Frontal cortex (tissue), 4 donors: Measurements from ENCODE around the gene SDHAF3. TPM values are rescaled to one million over a fixed set of nuclear protein-coding genes. Genes with fewer than 3 reads are reported as not detected.

Experiments used
- DNase-seq, 2 donors: peaks; one replicate each; pipeline ENCODE4 v3.0.0; 2012; ENCODE audit warnings: low spot score in 2 of 2
- FAIRE-seq: peaks from 2 replicates; lab custom pipeline; 2012; peaks lifted over from hg19 to GRCh38; lab: Jason Lieb, UNC
- total RNA-seq: library from RNA; depleted of rRNA; stranded (reverse); fragments of >200 nt; gene quantifications from one replicate; pipeline ENCODE4 v1.2.3, GENCODE V29; 2014
- donor health status: control.
- donor health status: control.
- donor health status: control.

Gene SDHAF3
- total RNA-seq, 1 donor from 2014 or later = 8.6 TPM

DNA sequence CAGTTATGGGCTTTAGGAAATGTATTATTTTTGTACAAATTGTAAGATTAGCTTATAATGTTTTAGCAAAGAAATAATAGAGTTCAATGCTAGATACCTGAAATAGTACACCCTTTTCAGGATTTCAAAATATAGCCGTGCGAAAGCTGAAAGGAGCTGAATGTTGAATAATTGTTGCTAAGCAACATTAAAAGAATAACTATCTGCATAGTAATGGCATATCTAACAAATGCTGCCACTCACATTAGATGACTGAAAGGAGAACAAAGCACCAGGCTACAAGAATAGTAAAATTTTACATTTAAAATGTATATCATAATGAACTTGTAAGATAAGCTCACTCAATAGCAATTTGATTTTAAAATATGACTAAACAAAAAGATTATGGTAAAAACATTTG is 82.5 kb downstream of the SDHAF3 start:
- DNase-seq (no peak), FAIRE-seq (no peak)

DNA sequence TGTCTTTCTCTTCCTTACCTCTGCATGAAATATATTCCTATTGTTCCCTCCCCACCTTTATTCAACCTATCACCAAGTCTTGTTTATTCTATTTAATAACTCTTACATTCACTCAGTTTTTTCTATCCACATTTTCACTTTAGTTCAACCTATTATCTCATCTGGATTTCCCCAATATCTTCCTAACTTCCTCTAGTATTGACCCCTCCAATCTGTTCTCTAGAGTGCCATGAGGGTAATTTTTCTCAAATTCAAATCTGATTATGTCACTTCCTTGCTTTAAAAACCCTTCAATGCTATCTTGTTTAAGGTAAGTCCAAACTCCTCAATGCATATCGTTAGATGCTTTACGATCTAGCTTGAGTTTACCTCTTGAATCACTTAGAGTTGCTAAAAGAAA is 86.5 kb downstream of the SDHAF3 start:
- FAIRE-seq = no peak
- DNase-seq = no peak

DNA sequence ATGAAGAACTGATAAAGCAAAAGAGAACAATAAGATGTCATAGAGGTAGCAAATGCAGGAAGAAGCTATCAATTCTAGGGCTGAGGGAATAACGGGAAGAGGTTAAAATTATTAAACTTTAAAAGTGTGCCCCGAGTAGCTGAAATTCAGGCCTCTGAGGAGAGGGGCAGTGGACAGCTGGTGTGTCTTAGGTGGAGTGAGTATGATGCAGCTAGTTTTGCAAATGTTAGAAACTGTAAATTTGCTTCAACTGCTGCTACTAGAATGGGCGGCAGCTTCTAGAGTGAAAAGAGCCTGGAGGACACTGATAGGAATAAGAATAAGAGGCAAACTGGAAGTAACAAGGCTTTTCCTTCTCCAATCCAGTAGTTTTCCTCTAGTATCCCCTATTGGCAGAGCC is 87.3 kb downstream of the SDHAF3 start:
- DNase-seq (no peak), FAIRE-seq (no peak)

DNA sequence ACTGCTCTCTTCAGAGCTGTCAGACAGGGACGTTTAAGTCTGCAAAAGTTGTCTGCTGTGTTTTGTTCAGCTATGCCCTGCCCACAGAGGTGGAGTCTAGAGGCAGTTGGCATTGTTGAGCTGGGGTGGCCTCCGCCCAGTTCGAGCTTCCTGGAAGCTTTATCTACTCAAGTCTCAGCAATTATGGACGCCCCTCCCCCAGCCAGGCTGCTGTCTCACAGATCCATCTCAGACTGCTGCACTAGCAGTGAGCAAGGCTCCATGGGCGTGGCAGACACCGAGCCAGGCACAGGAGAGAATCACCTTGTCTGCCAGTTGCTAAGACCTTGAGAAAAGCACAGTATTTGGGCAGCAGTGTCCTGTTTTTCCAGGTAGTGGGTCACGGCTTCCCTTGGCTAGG is 98.1 kb downstream of the SDHAF3 start:
- no peak for FAIRE-seq
- DNase-seq = no peak

DNA sequence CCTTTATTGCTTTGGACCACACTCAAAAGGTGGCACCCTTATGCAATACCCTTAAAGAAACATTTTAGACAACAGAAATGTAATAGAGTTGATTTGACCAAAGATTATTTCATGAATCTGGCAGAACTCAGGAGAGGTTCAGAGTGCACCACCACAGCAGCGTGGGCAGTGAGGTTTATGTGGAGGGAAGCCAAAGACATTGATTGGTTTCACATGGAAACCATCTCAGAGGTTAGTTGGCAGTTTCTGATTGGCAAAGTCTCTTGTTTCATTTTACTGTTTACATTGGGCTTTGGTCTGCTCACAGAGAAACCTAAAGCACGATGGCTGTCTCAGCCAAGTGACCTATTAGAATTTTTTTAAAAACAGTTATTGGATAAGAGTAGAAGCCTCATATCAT is 101.3 kb downstream of the SDHAF3 start:
- FAIRE-seq (no peak), DNase-seq (no peak)

DNA sequence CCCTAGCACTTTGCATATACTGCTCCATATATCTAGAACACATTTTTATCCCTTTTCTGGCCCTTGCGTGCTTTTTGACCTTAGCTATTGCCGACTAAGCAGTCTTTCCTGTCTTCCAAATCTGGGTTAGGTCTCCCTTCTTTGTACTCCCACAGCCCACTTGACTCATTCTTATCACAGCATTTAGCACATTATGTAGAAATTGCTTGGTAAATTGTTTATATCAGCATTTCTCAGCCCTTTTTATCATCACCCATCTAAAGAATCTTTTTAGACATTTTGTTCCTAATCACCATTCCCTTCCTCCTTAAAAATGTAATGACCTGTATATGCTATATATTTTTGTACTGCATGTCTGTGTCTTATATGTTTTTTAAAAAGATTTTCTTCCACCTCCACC is 101.7 kb downstream of the SDHAF3 start:
- DNase-seq (no peak), FAIRE-seq (no peak)

DNA sequence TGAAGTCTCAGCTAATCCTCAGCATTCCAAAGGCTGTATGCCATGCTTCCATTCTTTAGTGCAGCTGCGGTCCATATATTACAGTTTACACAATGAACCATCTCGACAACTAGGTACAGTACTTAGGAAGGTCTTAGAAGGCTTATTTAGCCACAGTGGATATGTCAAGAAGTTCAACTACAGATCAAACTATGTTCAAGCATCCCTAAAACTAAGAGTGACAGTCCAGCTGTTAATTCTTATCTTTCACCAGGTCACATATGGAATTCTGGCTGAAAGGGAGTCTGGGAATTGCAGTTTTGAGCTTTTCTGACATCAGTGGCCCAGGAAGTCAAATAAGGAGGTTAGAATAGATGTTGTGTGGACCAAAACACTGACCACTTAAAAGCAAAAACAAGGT is 106.8 kb downstream of the SDHAF3 start:
- FAIRE-seq (no peak), DNase-seq (no peak)

DNA sequence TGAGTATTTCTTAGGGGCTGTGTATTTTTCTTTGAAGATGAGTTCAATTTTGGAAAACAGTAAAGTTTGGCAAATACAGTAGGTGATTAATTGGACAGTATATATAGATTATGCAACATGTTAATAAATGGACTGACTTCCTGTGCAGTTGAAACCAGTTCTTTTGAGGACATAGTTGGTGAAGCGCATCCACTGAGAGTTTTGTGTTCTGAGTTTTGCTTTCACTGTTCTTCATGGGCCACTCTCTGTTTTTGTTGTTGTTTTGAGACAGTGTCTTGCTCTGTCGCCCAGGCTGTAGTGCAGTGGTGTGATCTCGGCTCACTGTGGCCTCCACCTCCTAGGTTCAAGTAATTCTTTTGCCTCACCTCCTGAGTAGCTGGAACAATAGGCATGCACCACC is 109.0 kb downstream of the SDHAF3 start:
- no peak for FAIRE-seq
- DNase-seq = no peak

Other genes with a start within 250 kb of the SDHAF3 start
- 4.1 TPM for gene DLX6, start 112.1 kb upstream of the SDHAF3 start, total RNA-seq
- 2.9 TPM for gene DLX5, start 92.9 kb upstream of the SDHAF3 start, total RNA-seq